GM13976 (cell line): ENCODE measurements around the gene LEMD3.

Experiments used
- DNase-seq: peaks from one replicate; pipeline ENCODE4 v3.0.0; 2012; ENCODE audit warnings: low spot score
- in situ Hi-C: fragments of 300-500 bp; cut with MboI; formaldehyde crosslinking; loops from one replicate; pipeline ENCODE4 v1.12.0; 2022; ENCODE audit warnings: low sequenced_read_pairs, mixed read lengths, inconsistent platforms; ENCODE audit not compliant: unreplicated experiment
- TF ChIP-seq, protein P1 (sequence below): IDR thresholded peaks from 2 replicates; pipeline ENCODE4 v1.5.1; 2012; ENCODE audit warnings: borderline replicate concordance, mild to moderate bottlenecking; ENCODE audit not compliant: insufficient read depth; ENCODE audit errors: extremely low read depth, missing control alignments, control extremely low read depth

Gene LEMD3

DNA sequence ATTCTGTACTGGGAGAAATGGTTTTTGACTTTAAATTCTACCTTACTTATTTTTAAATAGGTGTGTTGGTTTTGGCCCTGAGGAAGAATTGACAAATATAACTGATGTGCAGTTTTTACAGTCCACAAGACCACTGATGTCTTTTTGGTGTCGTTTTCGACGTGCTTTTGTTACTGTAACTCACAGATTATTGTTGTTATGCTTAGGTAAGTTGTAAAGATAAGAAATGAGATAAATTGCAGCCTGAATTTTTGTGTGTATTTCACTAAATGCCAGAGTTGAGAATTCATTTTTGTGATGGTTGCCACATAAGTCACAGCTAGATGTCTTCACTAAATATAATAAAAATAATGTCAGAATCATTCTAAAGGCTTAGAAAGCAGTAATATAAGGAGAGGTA lies 69.2 kb downstream of the LEMD3 start:
- no peak for DNase-seq
- TF ChIP-seq, protein P1, sequence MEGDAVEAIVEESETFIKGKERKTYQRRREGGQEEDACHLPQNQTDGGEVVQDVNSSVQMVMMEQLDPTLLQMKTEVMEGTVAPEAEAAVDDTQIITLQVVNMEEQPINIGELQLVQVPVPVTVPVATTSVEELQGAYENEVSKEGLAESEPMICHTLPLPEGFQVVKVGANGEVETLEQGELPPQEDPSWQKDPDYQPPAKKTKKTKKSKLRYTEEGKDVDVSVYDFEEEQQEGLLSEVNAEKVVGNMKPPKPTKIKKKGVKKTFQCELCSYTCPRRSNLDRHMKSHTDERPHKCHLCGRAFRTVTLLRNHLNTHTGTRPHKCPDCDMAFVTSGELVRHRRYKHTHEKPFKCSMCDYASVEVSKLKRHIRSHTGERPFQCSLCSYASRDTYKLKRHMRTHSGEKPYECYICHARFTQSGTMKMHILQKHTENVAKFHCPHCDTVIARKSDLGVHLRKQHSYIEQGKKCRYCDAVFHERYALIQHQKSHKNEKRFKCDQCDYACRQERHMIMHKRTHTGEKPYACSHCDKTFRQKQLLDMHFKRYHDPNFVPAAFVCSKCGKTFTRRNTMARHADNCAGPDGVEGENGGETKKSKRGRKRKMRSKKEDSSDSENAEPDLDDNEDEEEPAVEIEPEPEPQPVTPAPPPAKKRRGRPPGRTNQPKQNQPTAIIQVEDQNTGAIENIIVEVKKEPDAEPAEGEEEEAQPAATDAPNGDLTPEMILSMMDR, result no peak
- in situ Hi-C loops, result loop anchor here (25.0 kb wide), 1 partner anchor 351 kb away; no protein-coding TSS in a partner anchor

GRCh38 chr12:65248656-65249633 lies 79.6 kb downstream of the LEMD3 start:
- in situ Hi-C loops, result loop anchor here (25.0 kb wide), 1 partner anchor 362 kb away; no protein-coding TSS in a partner anchor

GRCh38 chr12:65252515-65252914 lies 83.1 kb downstream of the LEMD3 start:
- TF ChIP-seq, protein P1, result no peak
- in situ Hi-C loops, result no loop called here
- no peak for DNase-seq

More at GRCh38 chr12:65248656-65249633, 79.6 kb downstream of the LEMD3 start:
- no peak for DNase-seq
- TF ChIP-seq, protein P1, result no peak

DNA sequence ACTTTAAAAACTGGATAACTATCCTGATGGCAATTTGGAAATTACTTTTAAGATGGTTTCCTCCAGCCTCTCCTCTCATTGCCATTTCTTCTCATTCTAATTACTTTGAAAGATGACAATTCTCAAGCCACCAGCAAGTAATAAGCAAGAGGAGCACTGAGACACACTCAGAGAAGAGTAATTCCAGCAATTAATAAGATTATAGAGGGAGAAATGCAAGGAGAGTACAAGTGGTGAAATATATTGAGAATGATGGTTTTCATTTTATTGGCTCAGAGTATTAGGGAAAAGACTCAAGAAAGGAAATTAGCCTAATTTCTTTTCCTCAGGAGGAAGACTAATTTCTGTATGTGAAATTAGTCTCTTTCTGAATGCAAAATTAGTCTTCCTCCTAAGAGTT lies 88.6 kb downstream of the LEMD3 start:
- TF ChIP-seq, protein P1, result no peak
- in situ Hi-C loops, result no loop called here
- DNase-seq, result no peak

- TF ChIP-seq, protein P1, result no peak
- in situ Hi-C loops, result no loop called here
- no peak for DNase-seq
These were observed 90.1 kb downstream of the LEMD3 start for GRCh38 chr12:65259501-65259900.

DNA sequence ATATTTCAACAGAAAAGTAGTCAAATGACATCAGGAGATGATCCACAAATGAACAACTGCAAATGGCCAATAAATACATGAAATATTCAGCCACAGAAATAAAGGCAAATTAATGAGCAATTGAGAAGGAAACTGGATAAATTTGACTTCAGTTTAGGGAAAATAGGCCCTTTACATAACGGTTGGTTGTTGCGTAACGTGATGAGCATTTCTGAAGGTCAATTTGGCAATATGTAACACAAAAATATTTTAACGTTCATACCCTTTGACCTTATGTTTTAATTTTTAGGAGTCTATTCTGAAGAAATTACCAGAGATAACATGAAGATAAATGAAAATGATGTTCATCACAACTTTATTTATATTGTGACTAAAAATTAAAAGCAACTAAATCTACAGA lies 94.4 kb downstream of the LEMD3 start:
- in situ Hi-C loops, result no loop called here
- TF ChIP-seq, protein P1, result no peak
- DNase-seq, result no peak
